ENCODE results near the gene RBM34. TPM values are rescaled to one million over a fixed set of nuclear protein-coding genes. Genes with fewer than 3 reads are reported as not detected.

Gene RBM34
- total and polyA plus RNA-seq, 2 donors (not counting 1 experiment from before 2014, with no cell fraction given): 30.3 to 64.1 TPM

- no peak overlapping the region for H3K4me2 ChIP-seq (ENCODE audit: extremely low read depth, insufficient read depth, low read length)
- peaks cover 12% of the 10 kb centered on the region for H3K36me3 ChIP-seq (ENCODE audit: control insufficient read depth, insufficient read depth, low read length)
- H4K20me1 ChIP-seq (ENCODE audit: control insufficient read depth, extremely low read depth, insufficient read depth, low read length): peaks cover 1% of the 10 kb centered on the region
- no peak overlapping the region for H2AFZ ChIP-seq (ENCODE audit: low read length)
- DNase-seq (ENCODE audit: low read depth in 2 of 2): no peak
- no peaks in the 10 kb centered on the region for H3K9me3 ChIP-seq (ENCODE audit: control insufficient read depth, insufficient read depth, low read depth, low read length)
- no peaks in the 10 kb centered on the region for H3K4me1 ChIP-seq (ENCODE audit: control insufficient read depth, extremely low read depth, insufficient read depth, low read length)
- TF ChIP-seq EZH2 (IDR thresholded peaks at IDR 0.05; ENCODE audit: low read length, missing control alignments) (no peak), CTCF (conservative IDR thresholded peaks at IDR 0.05 in 1 of 2, IDR thresholded peaks at IDR 0.05 in 1 of 2; ENCODE audit: low read depth in 1 of 2, low read length in 2 of 2) (no peak)
- no peak overlapping the region for H3K27ac ChIP-seq (ENCODE audit: insufficient read depth, low read length)
- no peak overlapping the region for H3K9ac ChIP-seq (ENCODE audit: insufficient read depth, low read length)
- H3K79me2 ChIP-seq (ENCODE audit: control insufficient read depth, insufficient read depth, low read length): peaks cover 28% of the 10 kb centered on the region
- no peak overlapping the region for H3K4me3 ChIP-seq (replicated peaks in 1 of 4; ENCODE audit: control extremely low read depth in 1 of 4, insufficient read depth in 1 of 4, low read depth in 3 of 4, low read length in 4 of 4)
- no peaks in the 10 kb centered on the region for H3K27me3 ChIP-seq (ENCODE audit: control insufficient read depth, insufficient read depth, low read length)
Observed at GRCh38 chr1:235130766-235131270, 30.2 kb downstream of the RBM34 start.

- H3K9ac ChIP-seq (ENCODE audit: insufficient read depth, low read length): no peak overlapping the region
- H2AFZ ChIP-seq (ENCODE audit: low read length): no peak overlapping the region
- no peak for DNase-seq (ENCODE audit: low read depth in 2 of 2)
- peaks cover 1% of the 10 kb centered on the region for H4K20me1 ChIP-seq (ENCODE audit: control insufficient read depth, extremely low read depth, insufficient read depth, low read length)
- no peak overlapping the region for H3K27ac ChIP-seq (ENCODE audit: insufficient read depth, low read length)
- H3K27me3 ChIP-seq (ENCODE audit: control insufficient read depth, insufficient read depth, low read length): no peaks in the 10 kb centered on the region
- H3K79me2 ChIP-seq (ENCODE audit: control insufficient read depth, insufficient read depth, low read length): peaks cover 37% of the 10 kb centered on the region
- H3K4me1 ChIP-seq (ENCODE audit: control insufficient read depth, extremely low read depth, insufficient read depth, low read length): no peaks in the 10 kb centered on the region
- no peaks in the 10 kb centered on the region for H3K9me3 ChIP-seq (ENCODE audit: control insufficient read depth, insufficient read depth, low read depth, low read length)
- H3K36me3 ChIP-seq (ENCODE audit: control insufficient read depth, insufficient read depth, low read length): peaks cover 7% of the 10 kb centered on the region
- TF ChIP-seq EZH2 (IDR thresholded peaks at IDR 0.05; ENCODE audit: low read length, missing control alignments): no peak
- no peak overlapping the region for H3K4me3 ChIP-seq (replicated peaks in 1 of 4; ENCODE audit: control extremely low read depth in 1 of 4, insufficient read depth in 1 of 4, low read depth in 3 of 4, low read length in 4 of 4)
- no peak overlapping the region for H3K4me2 ChIP-seq (ENCODE audit: extremely low read depth, insufficient read depth, low read length)
Observed at GRCh38 chr1:235129774-235130570, 31.1 kb downstream of the RBM34 start.

- peaks cover 2% of the 10 kb centered on the region for H4K20me1 ChIP-seq (ENCODE audit: control insufficient read depth, extremely low read depth, insufficient read depth, low read length)
Observed at GRCh38 chr1:235128456-235129328, 32.4 kb downstream of the RBM34 start, which contains the start of gene TOMM20. Gene TOMM20, minus strand, starts transcription at chr1:235128837. Its CDS starts 122 bp downstream, at chr1:235128715.

More at GRCh38 chr1:235128456-235129328, 32.4 kb downstream of the RBM34 start, which contains the start of gene TOMM20:
- Histone ChIP-seq H3K27me3 (ENCODE audit: control insufficient read depth, insufficient read depth, low read length) (no peaks in the 10 kb centered on the region), H3K79me2 (ENCODE audit: control insufficient read depth, insufficient read depth, low read length) (peaks cover 49% of the 10 kb centered on the region), H2AFZ (ENCODE audit: low read length) (peak within 1 kb of the TSS; percentile 95), H3K4me2 (ENCODE audit: extremely low read depth, insufficient read depth, low read length) (peak within 1 kb of the TSS; percentile 74), H3K4me3 (replicated peaks in 1 of 4; ENCODE audit: control extremely low read depth in 1 of 4, insufficient read depth in 1 of 4, low read depth in 3 of 4, low read length in 4 of 4) (peak within 1 kb of the TSS; percentile 82 to 100 (median 99)), H3K9ac (ENCODE audit: insufficient read depth, low read length) (peak within 1 kb of the TSS; percentile 99), H3K27ac (ENCODE audit: insufficient read depth, low read length) (peak within 1 kb of the TSS; percentile 100), H3K9me3 (ENCODE audit: control insufficient read depth, insufficient read depth, low read depth, low read length) (no peaks in the 10 kb centered on the region), H3K36me3 (ENCODE audit: control insufficient read depth, insufficient read depth, low read length) (peaks cover 8% of the 10 kb centered on the region), H3K4me1 (ENCODE audit: control insufficient read depth, extremely low read depth, insufficient read depth, low read length) (no peaks in the 10 kb centered on the region)
- TF ChIP-seq CTCF (conservative IDR thresholded peaks at IDR 0.05 in 1 of 2, IDR thresholded peaks at IDR 0.05 in 1 of 2; ENCODE audit: low read depth in 1 of 2, low read length in 2 of 2): no peak
- TF ChIP-seq EZH2 (IDR thresholded peaks at IDR 0.05; ENCODE audit: low read length, missing control alignments): no peak
- DNase-seq (ENCODE audit: low read depth in 2 of 2): peak; percentile 97 to 98
